NCI-H146 treated with DMSO at 0.1 percent for 48 hours (cell line): ENCODE results near the gene IL16.

Experiments used
- DNase-seq: peaks from one replicate; lab custom pipeline; 2025; ENCODE audit not compliant: unreplicated experiment; lab: John Stamatoyannopoulos, UW

IL16 gene

GRCh38 chr15:81174125-81174791 is 22.4 kb upstream of the IL16 start:
- DNase-seq, result no peak

GRCh38 chr15:81174792-81175327 is 21.8 kb upstream of the IL16 start:
- no peak for DNase-seq

- no peak for DNase-seq
These were observed 21.2 kb upstream of the IL16 start for GRCh38 chr15:81175496-81175895.

GRCh38 chr15:81176291-81176893 is 20.3 kb upstream of the IL16 start:
- no peak for DNase-seq

GRCh38 chr15:81178365-81178764 is 18.3 kb upstream of the IL16 start:
- DNase-seq, result no peak

- no peak for DNase-seq
These were observed 15.5 kb upstream of the IL16 start for GRCh38 chr15:81181220-81181619.

- no peak for DNase-seq
These were observed 14.5 kb upstream of the IL16 start for GRCh38 chr15:81182031-81182755.

GRCh38 chr15:81182756-81183438 is 13.8 kb upstream of the IL16 start:
- DNase-seq, result no peak

GRCh38 chr15:81183439-81183775 is 13.3 kb upstream of the IL16 start:
- DNase-seq, result no peak

- DNase-seq, result no peak
These were observed 12.5 kb upstream of the IL16 start for GRCh38 chr15:81184188-81184587.

GRCh38 chr15:81185631-81186295 is 10.9 kb upstream of the IL16 start:
- no peak for DNase-seq

- no peak for DNase-seq
These were observed 8.3 kb upstream of the IL16 start for GRCh38 chr15:81188354-81188753.

GRCh38 chr15:81189583-81190283 is 6.9 kb upstream of the IL16 start:
- DNase-seq, result no peak

GRCh38 chr15:81190922-81191507 is 5.7 kb upstream of the IL16 start:
- no peak for DNase-seq

GRCh38 chr15:81191701-81192100 is 5.0 kb upstream of the IL16 start:
- no peak for DNase-seq

- no peak for DNase-seq
These were observed 2.0 kb upstream of the IL16 start for GRCh38 chr15:81194723-81195122.

GRCh38 chr15:81195339-81195864 is 1.3 kb upstream of the IL16 start:
- no peak for DNase-seq

- DNase-seq, result no peak
These were observed 564 bp downstream of the IL16 start for GRCh38 chr15:81197255-81197630.

GRCh38 chr15:81197688-81198281 is 1.1 kb downstream of the IL16 start:
- DNase-seq, result no peak
